Measurements from ENCODE around the gene SYNPR. TPM values are rescaled to one million over a fixed set of nuclear protein-coding genes. Genes with fewer than 3 reads are reported as not detected.

The SYNPR gene
- total RNA-seq, 1 experiment from 2014 or later: not detected

- no peak overlapping the region for H3K9ac ChIP-seq (ENCODE audit: low read length)
- intact Hi-C loops (cut with micrococcal nuclease): no loop called here
- CTCF ChIA-PET: no interaction called here
- no peak overlapping the region for H3K27ac ChIP-seq (ENCODE audit: low read length)
- ATAC-seq (no peak), DNase-seq (peak; percentile 63)
- no peaks in the 10 kb centered on the region for H4K20me1 ChIP-seq (ENCODE audit: low read length)
- no peaks in the 10 kb centered on the region for H3K27me3 ChIP-seq (ENCODE audit: low read length)
- H2AFZ ChIP-seq (ENCODE audit: low read length): no peak overlapping the region
- POLR2A ChIA-PET (ENCODE audit: unreplicated experiment): no interaction called here
- no peaks in the 10 kb centered on the region for H3F3A ChIP-seq (ENCODE audit: low read length, unreplicated experiment)
- no peaks in the 10 kb centered on the region for H3K4me1 ChIP-seq (ENCODE audit: insufficient read depth, low read length)
- no TSS peak for BruUV-seq (replicated peaks)
- no peak overlapping the region for H3K4me2 ChIP-seq (ENCODE audit: low read length)
- no peaks in the 10 kb centered on the region for H3K9me3 ChIP-seq (ENCODE audit: low read length)
- TF ChIP-seq CTCF (conservative IDR thresholded peaks at IDR 0.05; ENCODE audit: low read depth, low read length): no peak
- TF ChIP-seq EZH2 (IDR thresholded peaks at IDR 0.05; ENCODE audit: low read length, unreplicated experiment): no peak
- TF ChIP-seq EZH2phosphoT487 (IDR thresholded peaks at IDR 0.05; ENCODE audit: borderline replicate concordance, low read length): no peak
- H3K79me2 ChIP-seq (ENCODE audit: low read length): no peaks in the 10 kb centered on the region
- no peaks in the 10 kb centered on the region for H3K9me2 ChIP-seq (replicated peaks; ENCODE audit: low read length)
- no peak overlapping the region for H3K4me3 ChIP-seq (ENCODE audit: low read length)
- no peaks in the 10 kb centered on the region for H3K36me3 ChIP-seq (ENCODE audit: low read depth, low read length)
Observed at GRCh38 chr3:63364495-63364894, 86.4 kb downstream of the SYNPR start.

DNA sequence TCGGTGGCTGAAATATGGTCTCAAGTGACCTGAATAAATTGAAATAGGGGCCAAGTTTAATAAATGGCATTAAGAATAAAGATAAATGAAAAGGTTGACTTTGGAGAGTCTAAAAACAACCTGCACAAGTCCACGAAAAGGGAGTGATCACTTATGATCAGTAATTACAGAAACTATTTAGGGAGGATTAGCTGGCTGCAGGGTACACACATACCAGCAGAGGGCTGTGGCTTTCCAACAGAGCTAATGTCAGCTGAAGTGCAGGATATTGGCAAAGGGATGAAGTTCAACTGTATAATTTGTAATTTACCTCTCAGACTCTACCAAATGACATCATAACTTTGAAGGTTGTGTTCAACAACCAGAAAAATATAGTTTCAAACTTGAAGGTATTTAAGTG, 86.8 kb downstream of the SYNPR start:
- no peak overlapping the region for H2AFZ ChIP-seq (ENCODE audit: low read length)
- no peak overlapping the region for H3K9ac ChIP-seq (ENCODE audit: low read length)
- H3K27ac ChIP-seq (ENCODE audit: low read length): no peak overlapping the region
- no peaks in the 10 kb centered on the region for H3K9me3 ChIP-seq (ENCODE audit: low read length)
- H3K36me3 ChIP-seq (ENCODE audit: low read depth, low read length): no peaks in the 10 kb centered on the region
- ChIA-PET CTCF (interaction anchor here (0.5 kb wide), 1 partner anchor 30 kb away, joined by 3 read pairs; no protein-coding TSS in a partner anchor), POLR2A (ENCODE audit: unreplicated experiment) (no interaction called here)
- BruUV-seq (replicated peaks): no TSS peak
- no peaks in the 10 kb centered on the region for H4K20me1 ChIP-seq (ENCODE audit: low read length)
- no peaks in the 10 kb centered on the region for H3K27me3 ChIP-seq (ENCODE audit: low read length)
- TF ChIP-seq CTCF (conservative IDR thresholded peaks at IDR 0.05; ENCODE audit: low read depth, low read length) (peak; percentile 34; the same call in 1 of the 2 replicates), EZH2phosphoT487 (IDR thresholded peaks at IDR 0.05; ENCODE audit: borderline replicate concordance, low read length) (no peak), EZH2 (IDR thresholded peaks at IDR 0.05; ENCODE audit: low read length, unreplicated experiment) (no peak)
- no peaks in the 10 kb centered on the region for H3K79me2 ChIP-seq (ENCODE audit: low read length)
- H3K4me1 ChIP-seq (ENCODE audit: insufficient read depth, low read length): no peaks in the 10 kb centered on the region
- no peak overlapping the region for H3K4me2 ChIP-seq (ENCODE audit: low read length)
- intact Hi-C loops (cut with micrococcal nuclease): no loop called here
- no peak for DNase-seq
- H3K9me2 ChIP-seq (replicated peaks; ENCODE audit: low read length): no peaks in the 10 kb centered on the region
- no peaks in the 10 kb centered on the region for H3F3A ChIP-seq (ENCODE audit: low read length, unreplicated experiment)
- ATAC-seq: no peak
- H3K4me3 ChIP-seq (ENCODE audit: low read length): no peak overlapping the region

- Histone ChIP-seq H3K9me3 (ENCODE audit: low read length) (no peaks in the 10 kb centered on the region), H3K4me3 (ENCODE audit: low read length) (no peak overlapping the region), H3K4me2 (ENCODE audit: low read length) (no peak overlapping the region), H3K27me3 (ENCODE audit: low read length) (no peaks in the 10 kb centered on the region), H3K79me2 (ENCODE audit: low read length) (no peaks in the 10 kb centered on the region), H3K4me1 (ENCODE audit: insufficient read depth, low read length) (no peaks in the 10 kb centered on the region), H3K9ac (ENCODE audit: low read length) (no peak overlapping the region), H3K36me3 (ENCODE audit: low read depth, low read length) (no peaks in the 10 kb centered on the region), H2AFZ (ENCODE audit: low read length) (no peak overlapping the region), H3K9me2 (replicated peaks; ENCODE audit: low read length) (no peaks in the 10 kb centered on the region), H4K20me1 (ENCODE audit: low read length) (no peaks in the 10 kb centered on the region), H3K27ac (ENCODE audit: low read length) (no peak overlapping the region), H3F3A (ENCODE audit: low read length, unreplicated experiment) (no peaks in the 10 kb centered on the region)
- ATAC-seq: no peak
- ChIA-PET CTCF (no interaction called here), POLR2A (ENCODE audit: unreplicated experiment) (no interaction called here)
- TF ChIP-seq EZH2 (IDR thresholded peaks at IDR 0.05; ENCODE audit: low read length, unreplicated experiment) (no peak), CTCF (conservative IDR thresholded peaks at IDR 0.05; ENCODE audit: low read depth, low read length) (no peak), EZH2phosphoT487 (IDR thresholded peaks at IDR 0.05; ENCODE audit: borderline replicate concordance, low read length) (no peak)
- intact Hi-C loops (cut with micrococcal nuclease): no loop called here
- DNase-seq: no peak
- no TSS peak for BruUV-seq (replicated peaks)
Observed at GRCh38 chr3:63365671-63366070, 87.6 kb downstream of the SYNPR start.

All from PC-3 (cell line).